SU-DHL-6 (cell line): ENCODE measurements around the gene STK40.

Experiments used
- H2AFZ ChIP-seq: fragments of 200-600 bp; sonication (generic); 2 replicates; pipeline ENCODE4 v1.6.1; 2014; ENCODE audit warnings: low read depth, mild to moderate bottlenecking, moderate library complexity, mixed read lengths, antibody characterized with exemption, low read length; ENCODE audit not compliant: severe bottlenecking
- H3F3A ChIP-seq: fragments of 200-600 bp; shearing (Covaris generic); 2 replicates; pipeline ENCODE4 v1.6.0; 2016; ENCODE audit warnings: antibody characterized with exemption, mild to moderate bottlenecking; ENCODE audit not compliant: insufficient read depth
- H3K27ac ChIP-seq: fragments of 200-600 bp; sonication (generic); 2 replicates; pipeline ENCODE4 v1.5.1; 2016; ENCODE audit warnings: low read depth, mild to moderate bottlenecking, low read length, moderate library complexity, mixed read lengths
- H3K27me3 ChIP-seq: fragments of 200-600 bp; sonication (generic), shearing (Covaris generic); 2 replicates; pipeline ENCODE4 v1.6.0; 2014; ENCODE audit warnings: mild to moderate bottlenecking, low read length
- H3K36me3 ChIP-seq: fragments of 200-600 bp; sonication (generic); 2 replicates; pipeline ENCODE4 v1.6.1; 2014; ENCODE audit warnings: mild to moderate bottlenecking, low read length, mixed read lengths
- H3K4me2 ChIP-seq: fragments of 300-600, 200-600 bp; shearing (Covaris generic), sonication (generic); 2 replicates; pipeline ENCODE4 v1.6.0; 2014; ENCODE audit warnings: low read length, low read depth, mild to moderate bottlenecking; ENCODE audit not compliant: poor library complexity, severe bottlenecking
- H3K4me3 ChIP-seq: fragments of 200-600 bp; sonication (generic); 2 replicates; pipeline ENCODE4 v1.5.1; 2014; ENCODE audit warnings: antibody characterized with exemption, low read length, mild to moderate bottlenecking, mixed read lengths; ENCODE audit not compliant: insufficient read depth, poor library complexity, severe bottlenecking
- H3K79me2 ChIP-seq: fragments of 200-600 bp; sonication (generic); 2 replicates; pipeline ENCODE4 v1.6.1; 2014; ENCODE audit warnings: mild to moderate bottlenecking, low read length, moderate library complexity; ENCODE audit not compliant: insufficient read depth
- H3K9ac ChIP-seq: fragments of 200-600 bp; sonication (generic); 2 replicates; pipeline ENCODE4 v1.7.0; 2014; ENCODE audit warnings: mild to moderate bottlenecking, low read length
- H3K9me2 ChIP-seq: fragments of 200-600 bp; sonication (generic); replicated peaks from 2 replicates; pipeline ENCODE4 v1.6.1; 2014; ENCODE audit warnings: low read length; ENCODE audit not compliant: insufficient read depth
- H3K9me3 ChIP-seq: fragments of 200-600 bp; sonication (generic); 2 replicates; pipeline ENCODE4 v1.6.1; 2014; ENCODE audit warnings: low read length, mixed read lengths; ENCODE audit not compliant: insufficient read depth
- H4K20me1 ChIP-seq: fragments of 200-600 bp; sonication (generic); 2 replicates; pipeline ENCODE4 v1.6.1; 2014; ENCODE audit warnings: low read depth, mild to moderate bottlenecking, antibody characterized with exemption, low read length, moderate library complexity, mixed read lengths
- EZH2phosphoT487 ChIP-seq: fragments of 200-600 bp; sonication (generic), shearing (Covaris generic); conservative IDR thresholded peaks from 2 replicates; pipeline ENCODE4 v1.6.1; 2018; ENCODE audit warnings: mild to moderate bottlenecking, antibody characterized with exemption, low read length, moderate library complexity, mixed read lengths
- TF ChIP-seq, protein P1 (sequence below): fragments of 200-600 bp; sonication (generic); IDR thresholded peaks from one replicate; pipeline ENCODE4 v1.5.1; 2017; ENCODE audit warnings: antibody characterized with exemption, mild to moderate bottlenecking, low read length, moderate library complexity; ENCODE audit not compliant: insufficient read depth, poor library complexity, severe bottlenecking

STK40 gene

DNA sequence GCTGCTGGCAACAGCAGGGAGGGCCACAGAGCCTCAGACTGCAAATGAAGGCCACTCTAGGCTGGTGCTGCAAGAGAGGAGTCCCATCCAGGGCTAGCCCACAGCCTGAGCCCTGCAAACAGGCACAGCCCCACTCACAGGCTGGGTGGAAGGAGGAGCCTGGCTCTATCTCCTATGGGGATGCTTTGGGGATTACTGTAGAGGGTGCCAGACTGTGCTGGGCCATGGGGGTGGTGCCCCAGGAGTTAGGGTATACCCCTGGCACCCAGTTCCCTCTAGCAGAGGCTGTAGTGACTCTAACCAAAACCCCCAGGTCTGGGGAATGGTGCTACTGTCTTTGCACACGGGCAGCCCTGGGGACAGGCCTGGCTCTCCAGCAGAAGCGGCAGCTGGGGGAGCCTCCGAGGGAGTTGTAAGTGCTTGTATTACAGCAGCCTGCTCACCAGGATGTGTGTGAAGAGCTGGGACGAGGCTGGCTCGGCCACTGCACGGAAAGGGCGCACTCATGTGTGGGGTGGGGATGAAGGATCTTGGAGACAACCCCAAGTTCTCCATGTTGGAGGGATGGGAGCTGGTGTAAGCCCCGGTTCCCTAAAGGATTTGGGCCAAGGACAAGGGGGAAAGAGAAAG is 38.9 kb downstream of the STK40 start:
- Histone ChIP-seq H3K4me3 (no peak overlapping the region), H3K27ac (no peak overlapping the region), H4K20me1 (no peaks in the 10 kb centered on the region), H3K4me2 (no peak overlapping the region), H3K79me2 (no peaks in the 10 kb centered on the region), H3K36me3 (no peaks in the 10 kb centered on the region), H3K9ac (no peak overlapping the region), H3K9me3 (no peaks in the 10 kb centered on the region), H3K27me3 (no peaks in the 10 kb centered on the region), H3K9me2 (no peaks in the 10 kb centered on the region), H3F3A (no peaks in the 10 kb centered on the region), H2AFZ (no peak overlapping the region)
- no peak for TF ChIP-seq EZH2phosphoT487

DNA sequence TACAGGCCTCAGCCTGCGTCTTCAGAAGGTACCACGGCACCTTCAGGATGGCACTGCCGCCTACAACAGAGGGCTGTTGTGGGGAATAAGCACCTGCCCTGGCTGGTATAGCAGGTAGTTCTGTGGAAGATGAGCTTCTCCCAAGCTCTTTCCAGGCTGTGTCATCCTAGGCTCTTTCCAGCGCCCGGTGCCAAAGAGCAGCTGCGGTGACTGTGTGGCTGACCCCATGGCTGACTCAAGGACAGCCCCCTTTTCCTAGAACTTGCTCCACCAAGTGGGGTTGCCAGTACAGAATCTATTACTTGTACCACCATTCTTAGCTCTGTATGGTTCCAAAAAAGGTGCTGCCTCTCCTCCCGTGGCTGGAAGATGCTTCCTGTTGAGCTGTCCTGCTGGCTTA is 40.4 kb downstream of the STK40 start:
- H3F3A ChIP-seq = no peaks in the 10 kb centered on the region
- H3K9me2 ChIP-seq = no peaks in the 10 kb centered on the region
- no peaks in the 10 kb centered on the region for H3K79me2 ChIP-seq
- H2AFZ ChIP-seq = no peak overlapping the region
- no peaks in the 10 kb centered on the region for H4K20me1 ChIP-seq
- no peak overlapping the region for H3K4me3 ChIP-seq
- H3K4me2 ChIP-seq = no peak overlapping the region
- no peak overlapping the region for H3K27ac ChIP-seq
- H3K27me3 ChIP-seq = no peaks in the 10 kb centered on the region
- no peak overlapping the region for H3K9ac ChIP-seq
- TF ChIP-seq, protein P1, sequence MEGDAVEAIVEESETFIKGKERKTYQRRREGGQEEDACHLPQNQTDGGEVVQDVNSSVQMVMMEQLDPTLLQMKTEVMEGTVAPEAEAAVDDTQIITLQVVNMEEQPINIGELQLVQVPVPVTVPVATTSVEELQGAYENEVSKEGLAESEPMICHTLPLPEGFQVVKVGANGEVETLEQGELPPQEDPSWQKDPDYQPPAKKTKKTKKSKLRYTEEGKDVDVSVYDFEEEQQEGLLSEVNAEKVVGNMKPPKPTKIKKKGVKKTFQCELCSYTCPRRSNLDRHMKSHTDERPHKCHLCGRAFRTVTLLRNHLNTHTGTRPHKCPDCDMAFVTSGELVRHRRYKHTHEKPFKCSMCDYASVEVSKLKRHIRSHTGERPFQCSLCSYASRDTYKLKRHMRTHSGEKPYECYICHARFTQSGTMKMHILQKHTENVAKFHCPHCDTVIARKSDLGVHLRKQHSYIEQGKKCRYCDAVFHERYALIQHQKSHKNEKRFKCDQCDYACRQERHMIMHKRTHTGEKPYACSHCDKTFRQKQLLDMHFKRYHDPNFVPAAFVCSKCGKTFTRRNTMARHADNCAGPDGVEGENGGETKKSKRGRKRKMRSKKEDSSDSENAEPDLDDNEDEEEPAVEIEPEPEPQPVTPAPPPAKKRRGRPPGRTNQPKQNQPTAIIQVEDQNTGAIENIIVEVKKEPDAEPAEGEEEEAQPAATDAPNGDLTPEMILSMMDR = no peak
- no peak for TF ChIP-seq EZH2phosphoT487
- no peaks in the 10 kb centered on the region for H3K9me3 ChIP-seq
- H3K36me3 ChIP-seq = no peaks in the 10 kb centered on the region

DNA sequence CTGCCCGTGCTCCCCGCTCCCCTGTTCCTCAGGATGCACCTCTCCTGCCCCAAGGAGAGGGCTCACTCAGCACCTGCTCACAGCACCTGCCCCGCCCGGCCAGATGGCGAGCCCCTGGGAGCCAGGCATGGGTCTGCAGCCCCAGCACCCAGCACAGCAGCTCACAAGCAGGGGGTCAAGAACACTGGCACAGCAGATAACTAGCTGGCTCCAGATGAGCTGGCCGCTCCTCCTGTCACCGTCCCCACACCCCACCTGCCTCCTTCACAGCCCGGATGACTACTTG is 41.4 kb downstream of the STK40 start:
- Histone ChIP-seq H3K27me3 (no peaks in the 10 kb centered on the region), H3K4me3 (no peak overlapping the region), H2AFZ (no peak overlapping the region), H3K9ac (no peak overlapping the region), H3F3A (no peaks in the 10 kb centered on the region), H3K79me2 (no peaks in the 10 kb centered on the region), H3K36me3 (no peaks in the 10 kb centered on the region), H3K4me2 (no peak overlapping the region), H3K27ac (no peak overlapping the region), H4K20me1 (no peaks in the 10 kb centered on the region), H3K9me2 (no peaks in the 10 kb centered on the region), H3K9me3 (no peaks in the 10 kb centered on the region)
- TF ChIP-seq, protein P1 = no peak
- no peak for TF ChIP-seq EZH2phosphoT487

DNA sequence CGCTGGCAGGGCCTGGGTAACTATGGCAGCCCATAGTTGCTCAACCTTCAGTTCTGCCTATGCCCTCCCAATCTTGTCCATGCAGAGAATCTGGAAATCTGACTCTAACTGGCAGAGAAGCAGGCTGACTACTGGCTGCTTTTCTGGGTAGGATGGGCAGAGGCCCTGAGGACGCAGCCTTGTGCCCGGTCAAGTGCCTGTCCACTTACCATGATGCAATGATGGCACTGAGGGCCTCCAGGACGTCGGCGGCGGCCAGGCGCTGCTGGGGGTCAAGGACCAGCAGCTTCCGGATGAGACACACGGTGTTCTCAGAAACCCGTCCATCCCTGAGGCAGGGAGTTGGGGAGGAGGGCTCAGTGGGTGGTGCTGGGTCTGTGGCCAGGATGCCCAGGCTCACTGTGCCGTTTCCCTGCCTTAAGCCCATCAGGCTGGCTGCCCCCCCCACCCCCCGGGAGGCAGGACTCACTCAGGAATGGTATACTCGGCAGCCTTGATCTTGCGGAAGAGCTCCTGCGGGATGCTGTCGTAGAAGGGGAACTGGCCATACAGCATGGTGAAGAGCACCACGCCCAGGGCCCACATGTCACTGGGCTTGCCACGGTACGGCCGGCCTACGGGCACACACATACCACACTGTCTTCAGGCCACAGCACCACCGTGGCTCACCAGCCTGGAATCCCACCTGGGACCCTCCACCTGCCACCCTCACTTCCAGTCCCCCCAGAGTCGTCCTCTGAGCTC is 41.9 kb downstream of the STK40 start:
- H3K27ac ChIP-seq = no peak overlapping the region
- H3K9ac ChIP-seq = no peak overlapping the region
- H3K9me2 ChIP-seq = no peaks in the 10 kb centered on the region
- H4K20me1 ChIP-seq = no peaks in the 10 kb centered on the region
- H2AFZ ChIP-seq = no peak overlapping the region
- no peaks in the 10 kb centered on the region for H3F3A ChIP-seq
- no peaks in the 10 kb centered on the region for H3K27me3 ChIP-seq
- no peaks in the 10 kb centered on the region for H3K79me2 ChIP-seq
- no peaks in the 10 kb centered on the region for H3K36me3 ChIP-seq
- no peaks in the 10 kb centered on the region for H3K9me3 ChIP-seq
- no peak overlapping the region for H3K4me3 ChIP-seq
- H3K4me2 ChIP-seq = no peak overlapping the region
- TF ChIP-seq, protein P1 = no peak
- no peak for TF ChIP-seq EZH2phosphoT487
